ENCODE data around the gene HMG20A.

HMG20A gene

GRCh38 chr15:77456746-77457145 is 36.1 kb downstream of the HMG20A start:
- Histone ChIP-seq H3K9me2 (replicated peaks; ENCODE audit: low read depth, low read length) (no peaks in the 10 kb centered on the region), H3K4me2 (ENCODE audit: low read depth, low read length, poor library complexity, severe bottlenecking) (peak overlapping the region; percentile 53), H3K79me2 (ENCODE audit: insufficient read depth, low read length) (no peaks in the 10 kb centered on the region), H4K20me1 (ENCODE audit: insufficient read depth, low read length, poor library complexity, severe bottlenecking) (no peaks in the 10 kb centered on the region), H3F3A (ENCODE audit: low read depth) (0 out of 2 replicates have a peak, but pooled peaks cover 4% of the 10 kb centered on the region), H3K27me3 (ENCODE audit: insufficient read depth, low read length, poor library complexity, severe bottlenecking) (no peaks in the 10 kb centered on the region), H3K9me3 (ENCODE audit: insufficient read depth, low read depth, low read length) (no peaks in the 10 kb centered on the region), H2AFZ (ENCODE audit: low read length) (no peak overlapping the region), H3K9ac (ENCODE audit: low read depth, low read length, poor library complexity, severe bottlenecking) (no peak overlapping the region), H3K36me3 (ENCODE audit: insufficient read depth, low read length) (peaks cover 22% of the 10 kb centered on the region; the same call in 1 of the 2 replicates), H3K4me1 (ENCODE audit: insufficient read depth, low read length, poor library complexity, severe bottlenecking) (peaks cover 17% of the 10 kb centered on the region), H3K4me3 (ENCODE audit: low read length, poor library complexity, severe bottlenecking) (no peak overlapping the region)
- TF ChIP-seq CTCF (conservative IDR thresholded peaks at IDR 0.05; ENCODE audit: low read length), result no peak
- TF ChIP-seq EZH2phosphoT487 (IDR thresholded peaks at IDR 0.05; ENCODE audit: borderline replicate concordance), result no peak

- H4K20me1 ChIP-seq (ENCODE audit: insufficient read depth, low read length, poor library complexity, severe bottlenecking), result no peaks in the 10 kb centered on the region
- peaks cover 28% of the 10 kb centered on the region; the same call in 1 of the 2 replicates for H3K36me3 ChIP-seq (ENCODE audit: insufficient read depth, low read length)
- no peak overlapping the region for H2AFZ ChIP-seq (ENCODE audit: low read length)
- H3K9ac ChIP-seq (ENCODE audit: low read depth, low read length, poor library complexity, severe bottlenecking), result no peak overlapping the region
- H3F3A ChIP-seq (ENCODE audit: low read depth), result 0 out of 2 replicates have a peak, but pooled peaks cover 4% of the 10 kb centered on the region
- no peak for TF ChIP-seq CTCF (conservative IDR thresholded peaks at IDR 0.05; ENCODE audit: low read length)
- no peak for TF ChIP-seq EZH2phosphoT487 (IDR thresholded peaks at IDR 0.05; ENCODE audit: borderline replicate concordance)
- no peaks in the 10 kb centered on the region for H3K9me2 ChIP-seq (replicated peaks; ENCODE audit: low read depth, low read length)
- no peaks in the 10 kb centered on the region for H3K27me3 ChIP-seq (ENCODE audit: insufficient read depth, low read length, poor library complexity, severe bottlenecking)
- peak overlapping the region; percentile 24 for H3K4me3 ChIP-seq (ENCODE audit: low read length, poor library complexity, severe bottlenecking)
- peaks cover 17% of the 10 kb centered on the region for H3K4me1 ChIP-seq (ENCODE audit: insufficient read depth, low read length, poor library complexity, severe bottlenecking)
- H3K4me2 ChIP-seq (ENCODE audit: low read depth, low read length, poor library complexity, severe bottlenecking), result peak overlapping the region; percentile 53
- no peaks in the 10 kb centered on the region for H3K79me2 ChIP-seq (ENCODE audit: insufficient read depth, low read length)
- no peaks in the 10 kb centered on the region for H3K9me3 ChIP-seq (ENCODE audit: insufficient read depth, low read depth, low read length)
These were observed 36.7 kb downstream of the HMG20A start for GRCh38 chr15:77457191-77457904.

- no peak overlapping the region for H3K9ac ChIP-seq (ENCODE audit: low read depth, low read length, poor library complexity, severe bottlenecking)
These were observed 37.2 kb downstream of the HMG20A start for GRCh38 chr15:77457905-77458265.

More at GRCh38 chr15:77457905-77458265, 37.2 kb downstream of the HMG20A start:
- no peaks in the 10 kb centered on the region for H3K79me2 ChIP-seq (ENCODE audit: insufficient read depth, low read length)
- TF ChIP-seq CTCF (conservative IDR thresholded peaks at IDR 0.05; ENCODE audit: low read length), result no peak
- no peak for TF ChIP-seq EZH2phosphoT487 (IDR thresholded peaks at IDR 0.05; ENCODE audit: borderline replicate concordance)
- peaks cover 31% of the 10 kb centered on the region; the same call in 1 of the 2 replicates for H3K36me3 ChIP-seq (ENCODE audit: insufficient read depth, low read length)
- peak overlapping the region; percentile 24 for H3K4me3 ChIP-seq (ENCODE audit: low read length, poor library complexity, severe bottlenecking)
- H3K4me2 ChIP-seq (ENCODE audit: low read depth, low read length, poor library complexity, severe bottlenecking), result peak overlapping the region; percentile 53
- no peaks in the 10 kb centered on the region for H3K9me3 ChIP-seq (ENCODE audit: insufficient read depth, low read depth, low read length)
- no peaks in the 10 kb centered on the region for H4K20me1 ChIP-seq (ENCODE audit: insufficient read depth, low read length, poor library complexity, severe bottlenecking)
- H3F3A ChIP-seq (ENCODE audit: low read depth), result 0 out of 2 replicates have a peak, but pooled peaks cover 4% of the 10 kb centered on the region
- peaks cover 17% of the 10 kb centered on the region for H3K4me1 ChIP-seq (ENCODE audit: insufficient read depth, low read length, poor library complexity, severe bottlenecking)
- no peak overlapping the region for H2AFZ ChIP-seq (ENCODE audit: low read length)
- H3K9me2 ChIP-seq (replicated peaks; ENCODE audit: low read depth, low read length), result no peaks in the 10 kb centered on the region
- no peaks in the 10 kb centered on the region for H3K27me3 ChIP-seq (ENCODE audit: insufficient read depth, low read length, poor library complexity, severe bottlenecking)
